ENCODE measurements around the gene F7.

DNA sequence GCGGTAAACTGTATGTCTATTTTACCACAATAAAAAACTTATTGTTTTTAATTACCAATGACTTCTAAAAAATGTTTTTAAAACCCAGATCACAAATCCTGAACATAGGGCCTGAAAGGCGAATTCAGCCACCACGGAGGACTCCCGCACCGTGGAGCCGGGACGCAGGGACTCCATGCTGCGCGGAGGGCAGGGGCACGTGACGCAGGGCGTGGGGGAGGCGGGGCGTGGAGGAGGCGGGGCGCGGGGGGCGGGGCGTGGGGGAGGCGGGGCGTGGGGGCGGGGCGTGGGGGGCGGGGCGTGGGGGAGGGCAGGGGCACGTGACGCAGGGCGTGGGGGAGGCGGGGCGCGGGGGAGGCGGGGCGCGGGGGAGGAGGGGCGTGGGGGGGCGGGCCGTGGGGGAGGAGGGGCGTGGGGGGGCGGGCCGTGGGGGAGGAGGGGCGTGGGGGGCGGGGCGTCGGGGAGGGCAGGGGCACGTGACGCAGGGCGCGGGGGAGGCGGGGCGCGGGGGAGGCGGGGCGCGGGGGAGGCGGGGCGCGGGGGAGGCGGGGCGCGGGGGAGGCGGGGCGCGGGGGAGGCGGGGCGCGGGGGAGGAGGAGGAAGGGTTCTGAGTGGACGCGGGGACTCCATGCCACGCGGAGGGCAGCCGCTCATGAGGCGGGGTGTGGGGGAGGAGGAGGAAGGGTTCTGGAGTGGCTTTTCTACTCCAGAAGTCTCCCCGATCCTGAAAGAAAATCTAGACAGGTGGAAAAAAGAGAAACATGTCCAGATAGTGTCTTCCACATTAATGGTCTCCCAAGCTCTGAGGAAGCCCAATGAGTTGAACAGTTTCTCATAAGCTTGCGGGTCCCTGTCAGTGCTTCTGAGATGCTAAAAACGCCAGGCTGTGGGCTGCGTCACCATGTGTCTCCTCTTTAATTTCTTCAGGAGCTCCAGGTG, 48.5 kb downstream of the F7 start:
- TF ChIP-seq, protein P1, sequence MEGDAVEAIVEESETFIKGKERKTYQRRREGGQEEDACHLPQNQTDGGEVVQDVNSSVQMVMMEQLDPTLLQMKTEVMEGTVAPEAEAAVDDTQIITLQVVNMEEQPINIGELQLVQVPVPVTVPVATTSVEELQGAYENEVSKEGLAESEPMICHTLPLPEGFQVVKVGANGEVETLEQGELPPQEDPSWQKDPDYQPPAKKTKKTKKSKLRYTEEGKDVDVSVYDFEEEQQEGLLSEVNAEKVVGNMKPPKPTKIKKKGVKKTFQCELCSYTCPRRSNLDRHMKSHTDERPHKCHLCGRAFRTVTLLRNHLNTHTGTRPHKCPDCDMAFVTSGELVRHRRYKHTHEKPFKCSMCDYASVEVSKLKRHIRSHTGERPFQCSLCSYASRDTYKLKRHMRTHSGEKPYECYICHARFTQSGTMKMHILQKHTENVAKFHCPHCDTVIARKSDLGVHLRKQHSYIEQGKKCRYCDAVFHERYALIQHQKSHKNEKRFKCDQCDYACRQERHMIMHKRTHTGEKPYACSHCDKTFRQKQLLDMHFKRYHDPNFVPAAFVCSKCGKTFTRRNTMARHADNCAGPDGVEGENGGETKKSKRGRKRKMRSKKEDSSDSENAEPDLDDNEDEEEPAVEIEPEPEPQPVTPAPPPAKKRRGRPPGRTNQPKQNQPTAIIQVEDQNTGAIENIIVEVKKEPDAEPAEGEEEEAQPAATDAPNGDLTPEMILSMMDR (IDR thresholded peaks at IDR 0.05; ENCODE audit: low read depth, low read length, poor library complexity, severe bottlenecking), result no peak
- no peak for TF ChIP-seq EZH2phosphoT487 (IDR thresholded peaks at IDR 0.05; ENCODE audit: borderline replicate concordance, low read length)

Data from DOHH2 (cell line).